GM12891 (cell line): ENCODE data around the gene ZNF211.

ENCODE experiments used
- DNase-seq: peaks from one replicate; pipeline ENCODE4 v3.0.0; 2011; ENCODE audit warnings: low spot score; ENCODE audit not compliant: insufficient read length
- FAIRE-seq: peaks from 2 replicates; lab custom pipeline; 2011; peaks lifted over from hg19 to GRCh38; lab: Jason Lieb, UNC
- PAX5 ChIP-seq: IDR thresholded peaks from 2 replicates; pipeline ENCODE4 v1.6.1; 2011; ENCODE audit warnings: low read length, moderate library complexity, mild to moderate bottlenecking; ENCODE audit not compliant: insufficient read depth, severe bottlenecking
- POLR2A ChIP-seq: IDR thresholded peaks from 2 replicates; pipeline ENCODE4 v1.6.1; 2011; ENCODE audit warnings: low read depth, low read length, control low read depth
- POLR2AphosphoS5 ChIP-seq: IDR thresholded peaks from 2 replicates; pipeline ENCODE4 v1.6.1; 2011; ENCODE audit warnings: low read depth, low read length, control low read depth
- POU2F2 ChIP-seq: IDR thresholded peaks from 2 replicates; pipeline ENCODE4 v1.6.1; 2011; ENCODE audit warnings: low read depth, mild to moderate bottlenecking, control low read depth, low read length, moderate library complexity
- SPI1 ChIP-seq: IDR thresholded peaks from 2 replicates; pipeline ENCODE4 v1.6.1; 2011; ENCODE audit warnings: low read depth, low read length, control low read depth
- TAF1 ChIP-seq: IDR thresholded peaks from 2 replicates; pipeline ENCODE4 v1.6.1; 2011; ENCODE audit warnings: low read depth, low read length, control low read depth

Gene ZNF211

DNA sequence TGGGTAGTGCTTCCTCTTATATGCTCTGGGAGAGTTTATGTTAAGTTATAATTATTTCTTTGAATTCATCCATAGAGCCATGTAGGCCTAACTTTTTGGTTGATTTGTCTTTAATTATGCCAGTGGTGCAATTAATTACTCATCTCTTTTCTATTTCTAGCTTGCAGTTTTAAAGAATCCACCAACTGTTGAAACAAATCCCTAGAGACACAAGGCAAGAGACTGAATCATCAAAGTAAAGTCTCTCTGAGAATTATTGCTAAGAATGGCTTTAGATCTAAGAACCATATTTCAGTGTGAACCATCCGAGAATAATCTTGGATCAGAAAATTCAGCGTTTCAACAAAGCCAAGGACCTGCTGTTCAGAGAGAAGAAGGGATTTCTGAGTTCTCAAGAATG, 42.9 kb downstream of the ZNF211 start:
- TF ChIP-seq PAX5 (no peak), TAF1 (no peak), POLR2A (no peak), SPI1 (no peak), POU2F2 (no peak), POLR2AphosphoS5 (no peak)
- no peak for FAIRE-seq
- DNase-seq, result no peak

DNA sequence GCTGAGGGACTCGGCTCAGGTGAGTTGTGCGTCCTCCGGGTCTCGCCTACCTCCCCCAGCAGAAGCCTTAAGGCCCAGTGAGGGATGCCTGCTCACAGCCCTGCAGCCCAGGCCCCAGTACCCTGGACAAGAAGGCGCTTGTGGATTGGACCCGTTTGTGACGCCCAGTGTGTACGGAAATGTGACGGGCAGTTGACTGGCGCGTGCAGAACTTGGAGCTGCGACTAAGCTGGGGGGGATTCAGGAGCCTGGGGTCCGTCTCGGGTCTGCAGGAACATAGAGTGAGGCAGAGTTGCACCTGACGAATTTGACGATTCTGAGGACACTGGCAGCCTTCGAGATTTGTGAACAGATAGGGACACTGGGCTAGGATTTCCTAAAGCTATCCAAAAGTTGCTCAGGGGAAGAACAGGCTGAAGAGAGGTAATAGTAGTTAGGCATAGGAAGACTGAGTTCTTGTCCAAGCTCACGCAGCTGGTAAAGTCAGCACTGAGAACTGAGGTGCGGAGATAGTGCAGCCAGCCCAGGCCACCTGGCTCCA, 49.3 kb downstream of the ZNF211 start:
- no peak for DNase-seq
- no peak for FAIRE-seq
- TF ChIP-seq POLR2AphosphoS5 (no peak), SPI1 (no peak), POLR2A (no peak), POU2F2 (no peak), TAF1 (no peak), PAX5 (no peak)

- DNase-seq, result no peak
- no peak for FAIRE-seq
- TF ChIP-seq SPI1 (no peak), POLR2AphosphoS5 (no peak), PAX5 (no peak), POLR2A (no peak), TAF1 (no peak), POU2F2 (no peak)
Observed at GRCh38 chr19:57686727-57687126, 53.8 kb downstream of the ZNF211 start.

DNA sequence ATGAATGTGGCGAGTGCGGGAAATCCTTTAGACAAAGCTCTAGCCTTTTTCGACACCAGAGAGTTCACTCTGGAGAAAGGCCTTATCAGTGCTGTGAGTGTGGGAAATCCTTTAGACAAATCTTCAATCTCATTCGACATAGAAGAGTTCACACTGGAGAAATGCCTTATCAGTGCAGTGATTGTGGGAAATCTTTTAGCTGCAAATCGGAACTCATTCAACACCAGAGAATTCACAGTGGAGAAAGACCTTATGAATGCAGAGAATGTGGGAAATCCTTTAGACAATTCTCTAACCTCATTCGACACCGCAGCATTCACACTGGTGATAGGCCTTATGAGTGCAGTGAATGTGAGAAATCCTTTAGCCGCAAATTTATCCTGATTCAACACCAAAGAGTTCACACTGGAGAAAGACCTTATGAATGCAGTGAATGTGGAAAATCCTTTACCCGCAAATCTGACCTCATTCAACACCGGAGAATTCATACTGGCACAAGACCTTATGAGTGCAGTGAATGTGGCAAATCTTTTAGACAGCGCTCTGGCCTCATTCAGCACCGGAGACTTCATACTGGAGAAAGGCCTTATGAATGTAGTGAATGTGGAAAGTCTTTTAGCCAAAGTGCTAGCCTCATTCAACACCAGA, 54.5 kb downstream of the ZNF211 start:
- FAIRE-seq (no peak), DNase-seq (no peak)
- TF ChIP-seq SPI1, result no peak

DNA sequence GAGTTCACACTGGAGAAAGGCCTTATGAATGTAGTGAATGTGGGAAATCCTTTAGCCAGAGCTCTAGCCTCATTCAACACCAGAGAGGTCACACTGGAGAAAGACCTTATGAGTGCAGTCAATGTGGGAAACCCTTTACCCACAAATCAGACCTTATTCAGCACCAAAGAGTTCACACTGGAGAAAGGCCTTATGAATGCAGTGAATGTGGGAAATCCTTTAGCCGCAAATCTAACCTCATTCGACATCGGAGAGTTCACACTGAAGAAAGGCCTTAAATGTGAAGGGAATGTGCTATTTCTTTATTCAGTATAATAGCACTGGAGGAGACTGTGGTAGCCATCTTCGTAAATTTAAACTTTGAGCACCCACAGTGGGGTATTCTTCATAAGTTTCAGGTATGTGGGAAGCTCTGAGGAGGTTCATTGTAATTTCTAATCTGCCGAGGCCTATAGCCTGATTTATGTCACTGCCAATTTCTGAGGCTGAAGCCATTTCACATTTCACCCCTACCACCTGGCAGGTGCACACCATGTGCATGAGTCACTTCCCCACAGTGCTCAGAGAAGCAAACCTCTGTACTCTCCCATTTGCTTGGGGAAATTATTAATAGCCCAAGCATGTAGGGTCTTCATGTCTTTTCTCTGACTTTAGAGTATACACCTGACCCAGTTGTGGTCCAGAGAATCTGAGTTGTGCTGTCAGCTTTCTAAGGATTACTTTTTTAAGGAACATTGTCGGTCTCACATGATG, 55.2 kb downstream of the ZNF211 start:
- FAIRE-seq, result no peak
- no peak for DNase-seq
- no peak for TF ChIP-seq PAX5
- TF ChIP-seq SPI1, result no peak
- TF ChIP-seq POLR2AphosphoS5, result no peak
- TF ChIP-seq TAF1, result no peak
- TF ChIP-seq POLR2A, result no peak
- TF ChIP-seq POU2F2, result no peak

- TF ChIP-seq POU2F2 (no peak), TAF1 (no peak), SPI1 (no peak), POLR2A (no peak), PAX5 (no peak), POLR2AphosphoS5 (no peak)
- FAIRE-seq, result no peak
- no peak for DNase-seq
Observed at GRCh38 chr19:57689750-57690149, 56.8 kb downstream of the ZNF211 start.
